Right kidney (tissue), 9 donors: ENCODE measurements around the gene COQ4.

Experiments
- DNase-seq: peaks from one replicate; pipeline ENCODE4 v3.0.0-alpha.2; 2016
- long read RNA-seq, 8 donors: transcript quantifications; one replicate each; lab custom pipeline, GENCODE V29; 2026

Gene COQ4
- long read RNA-seq, donor 1, transcript COQ4-203 (2 exons, 3,127 nt) = minor isoform, 7 of 90 reads
- long read RNA-seq, donor 1, transcript COQ4-201 (7 exons, 1,548 nt) = major isoform, 12 of 90 reads
- long read RNA-seq, donor 1, transcript COQ4-205 (2 exons, 956 nt) = minor isoform, 5 of 90 reads
- long read RNA-seq, donor 1, partial matches to known transcripts = 47 of 90 reads
- long read RNA-seq, donor 1, other reads (novel, unspliced or antisense) = 17 of 90 reads
- long read RNA-seq, donor 2, transcript COQ4-201 (7 exons, 1,548 nt) = major isoform, 17 of 24 reads
- long read RNA-seq, donor 2, partial matches to known transcripts = 0 of 24 reads
- long read RNA-seq, donor 2, other reads (novel, unspliced or antisense) = 0 of 24 reads
- long read RNA-seq, donor 3, transcript COQ4-201 (7 exons, 1,548 nt) = major isoform, 9 of 26 reads
- long read RNA-seq, donor 3, partial matches to known transcripts = 0 of 26 reads
- long read RNA-seq, donor 3, other reads (novel, unspliced or antisense) = 9 of 26 reads
- long read RNA-seq, donor 4, transcript COQ4-201 (7 exons, 1,548 nt) = major isoform, 14 of 90 reads
- long read RNA-seq, donor 4, transcript COQ4-203 (2 exons, 3,127 nt) = minor isoform, 10 of 90 reads
- long read RNA-seq, donor 4, partial matches to known transcripts = 42 of 90 reads
- long read RNA-seq, donor 4, other reads (novel, unspliced or antisense) = 13 of 90 reads
- long read RNA-seq, donor 5, transcript COQ4-205 (2 exons, 956 nt) = minor isoform, 5 of 51 reads
- long read RNA-seq, donor 5, transcript COQ4-203 (2 exons, 3,127 nt) = minor isoform, 9 of 51 reads
- long read RNA-seq, donor 5, transcript COQ4-201 (7 exons, 1,548 nt) = major isoform, 26 of 51 reads
- long read RNA-seq, donor 5, partial matches to known transcripts = 0 of 51 reads
- long read RNA-seq, donor 5, other reads (novel, unspliced or antisense) = 11 of 51 reads
- long read RNA-seq, donor 6, transcript COQ4-203 (2 exons, 3,127 nt) = minor isoform, 5 of 36 reads
- long read RNA-seq, donor 6, transcript COQ4-201 (7 exons, 1,548 nt) = major isoform, 15 of 36 reads
- long read RNA-seq, donor 6, partial matches to known transcripts = 0 of 36 reads
- long read RNA-seq, donor 6, other reads (novel, unspliced or antisense) = 9 of 36 reads
- long read RNA-seq, donor 7, transcript COQ4-205 (2 exons, 956 nt) = minor isoform, 5 of 65 reads
- long read RNA-seq, donor 7, transcript COQ4-201 (7 exons, 1,548 nt) = major isoform, 28 of 65 reads
- long read RNA-seq, donor 7, partial matches to known transcripts = 0 of 65 reads
- long read RNA-seq, donor 7, other reads (novel, unspliced or antisense) = 21 of 65 reads
- long read RNA-seq, donor 8, transcript COQ4-203 (2 exons, 3,127 nt) = minor isoform, 6 of 42 reads
- long read RNA-seq, donor 8, transcript COQ4-201 (7 exons, 1,548 nt) = major isoform, 22 of 42 reads
- long read RNA-seq, donor 8, partial matches to known transcripts = 0 of 42 reads
- long read RNA-seq, donor 8, other reads (novel, unspliced or antisense) = 9 of 42 reads

- peak; percentile 98 for DNase-seq
These were observed at the start of gene COQ4, which contains the start of gene TRUB2 for GRCh38 chr9:128322404-128323211. Gene COQ4 (plus strand): TSS chr9:128322839. CDS start chr9:128322859, 20 bp downstream. Gene TRUB2 (minus strand): TSS chr9:128322447. CDS start chr9:128322408, 39 bp downstream.

DNA sequence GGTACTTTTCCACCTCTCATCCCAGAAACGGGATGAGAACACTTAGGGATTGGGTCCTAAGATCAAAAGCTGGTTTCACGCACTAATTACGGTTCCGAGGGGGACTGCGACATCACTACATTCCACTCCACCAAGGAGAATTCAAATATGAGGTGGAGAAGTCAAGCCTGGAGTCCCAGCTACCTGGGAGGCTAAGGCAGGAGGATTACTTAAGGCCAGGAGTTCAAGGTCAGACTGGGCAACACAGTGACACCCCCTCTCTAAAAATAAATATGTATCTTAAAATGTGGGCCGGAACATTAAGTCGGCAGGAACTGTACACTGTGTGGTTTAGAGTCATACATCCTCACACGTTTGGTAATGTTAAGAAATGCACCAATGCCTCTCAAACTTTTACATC, 48.4 kb upstream of the COQ4 start:
- no peak for DNase-seq

GRCh38 chr9:128275198-128276007, 47.2 kb upstream of the COQ4 start, which contains the start of gene GOLGA2:
Gene GOLGA2 (minus strand): TSS chr9:128276007. CDS start chr9:128275976, 31 bp downstream.
- DNase-seq = peak; percentile 57

GRCh38 chr9:128276008-128276573, 46.5 kb upstream of the COQ4 start, which contains the start of gene SWI5:
Gene SWI5 (plus strand): TSS chr9:128276276.
- DNase-seq = peak; percentile 99

DNA sequence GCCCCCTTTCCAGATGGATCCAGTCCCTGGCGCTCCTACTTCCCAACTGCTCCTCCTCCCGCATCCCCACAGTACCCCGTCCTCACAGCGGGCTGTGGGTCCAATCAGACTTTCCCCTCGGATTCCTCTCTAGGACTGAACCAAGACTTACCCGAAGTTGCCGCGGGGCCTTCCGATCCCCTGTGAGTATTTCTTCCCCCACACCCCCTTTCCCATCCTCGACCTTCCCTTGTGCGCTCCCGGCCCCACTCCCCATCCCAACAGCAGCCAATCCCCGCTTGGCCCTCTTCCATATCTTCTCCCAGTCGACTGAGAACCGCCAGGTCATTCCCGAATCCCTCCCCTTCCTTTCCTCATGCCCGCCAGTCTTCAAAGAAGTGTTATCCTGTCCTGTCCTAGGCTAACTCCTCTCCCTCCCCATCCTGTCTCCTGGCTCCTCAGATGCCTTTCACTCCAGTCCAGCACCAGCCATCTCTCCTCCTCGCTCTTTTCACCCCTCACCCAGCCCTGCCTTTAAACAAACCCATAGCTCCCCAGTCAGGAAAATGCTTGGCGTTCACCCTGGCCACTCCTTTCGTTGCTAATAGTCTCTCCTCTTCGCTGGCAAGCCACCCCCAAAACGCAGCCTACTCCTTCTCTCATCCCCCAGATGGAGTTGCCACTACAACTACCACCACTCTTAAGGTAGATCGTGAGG, 45.9 kb upstream of the COQ4 start:
- DNase-seq = no peak

DNA sequence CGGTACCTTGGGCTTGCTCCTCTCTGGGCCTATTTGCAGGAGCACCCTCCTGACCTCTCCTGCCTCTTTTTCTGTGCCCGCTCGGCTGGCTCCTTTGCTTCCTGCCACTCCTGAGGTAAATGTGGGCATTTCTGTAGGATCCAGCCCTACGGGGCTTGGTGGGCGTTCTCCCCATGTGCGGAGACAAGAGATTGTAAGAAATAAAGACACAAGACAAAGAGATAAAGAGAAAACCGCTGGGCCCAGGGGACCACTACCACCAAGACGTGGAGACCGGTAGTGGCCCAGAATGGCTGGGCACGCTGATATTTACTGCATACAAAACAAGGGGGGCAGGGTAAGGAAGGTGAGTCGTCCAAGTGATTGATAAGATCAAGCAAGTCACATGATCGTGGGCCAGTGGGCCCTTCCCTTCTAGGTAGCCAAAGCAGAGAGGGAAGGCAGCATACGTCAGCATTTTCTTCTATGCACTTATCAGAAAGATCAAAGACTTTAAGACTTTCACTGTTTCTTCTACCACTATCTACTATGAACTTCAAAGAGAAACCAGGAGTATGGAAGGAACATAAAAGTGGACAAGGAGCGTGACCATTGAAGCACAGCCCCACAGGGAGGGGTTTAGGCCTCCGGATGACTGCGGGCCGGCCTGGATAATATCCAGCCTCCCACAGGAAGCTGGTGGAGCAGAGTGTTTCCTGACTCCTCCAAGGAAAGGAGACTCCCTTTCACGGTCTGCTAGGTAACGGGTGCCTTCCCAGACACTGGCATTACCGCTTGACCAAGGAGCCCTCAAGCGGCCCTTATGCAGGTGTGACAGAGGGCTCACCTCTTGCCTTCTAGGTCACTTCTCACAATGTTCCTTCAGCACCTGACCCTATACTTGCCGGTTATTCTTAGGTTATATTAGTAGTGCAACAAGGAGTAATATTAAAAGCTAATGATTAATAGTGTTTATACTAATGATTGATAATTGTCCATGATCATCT, 43.3 kb upstream of the COQ4 start:
- peak; percentile 49 for DNase-seq

GRCh38 chr9:128280084-128280622, 42.5 kb upstream of the COQ4 start:
- DNase-seq = no peak

GRCh38 chr9:128282500-128282899, 40.1 kb upstream of the COQ4 start:
- DNase-seq = no peak

- no peak for DNase-seq
These were observed 37.4 kb upstream of the COQ4 start for GRCh38 chr9:128285033-128285784.

GRCh38 chr9:128286440-128286839, 36.2 kb upstream of the COQ4 start:
- no peak for DNase-seq

- DNase-seq = no peak
These were observed 34.2 kb upstream of the COQ4 start for GRCh38 chr9:128288273-128289004.

GRCh38 chr9:128292009-128292408, 30.6 kb upstream of the COQ4 start:
- DNase-seq = no peak

DNA sequence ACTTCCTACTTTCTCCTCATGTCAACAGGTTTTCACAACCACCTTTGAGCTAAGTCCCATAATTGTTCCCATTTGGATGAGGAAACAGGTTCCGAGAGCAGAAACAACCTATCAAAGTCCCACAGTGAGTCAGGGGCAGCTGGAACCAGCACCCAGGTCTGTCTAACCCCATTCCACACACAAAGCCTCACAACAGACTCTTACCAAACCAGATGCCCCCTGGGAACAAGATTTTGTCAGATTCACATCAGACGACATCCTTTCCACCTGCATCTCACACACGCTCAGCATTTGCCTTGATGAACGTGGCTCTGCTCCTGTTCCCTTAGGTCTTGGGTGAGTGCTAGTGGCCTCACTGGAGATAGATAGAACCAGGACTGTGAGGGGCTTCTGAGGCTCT, 29.5 kb upstream of the COQ4 start:
- DNase-seq = no peak

GRCh38 chr9:128294142-128294541, 28.5 kb upstream of the COQ4 start:
- no peak for DNase-seq

- no peak for DNase-seq
These were observed 26.1 kb upstream of the COQ4 start for GRCh38 chr9:128296340-128297220.
